Stimulated activated CD4-positive, alpha-beta T cell treated with anti-CD3 and anti-CD28 coated beads, Interleukin-2, amount 100 ng/mL, for 24 hours (primary cell): ENCODE measurements around the gene SMYD4.
"Not testable (repeated sequence)": the region's sequence is repeated elsewhere in the genome, so short reads cannot be mapped to it uniquely, and the experiment has no call there.

Experiments used
- DNase-seq, 2 donors: peaks; one replicate each; pipeline ENCODE4 v3.0.0-alpha.2; 2020

Gene SMYD4

GRCh38 chr17:1829216-1829591 is 498 bp downstream of the SMYD4 start:
- peak in 1 of 2 donors; percentile 27 for DNase-seq

- DNase-seq = no peak
Measured at GRCh38 chr17:1820528-1821252, 9.0 kb downstream of the SMYD4 start.

- no peak for DNase-seq
Measured at GRCh38 chr17:1813088-1813487, 16.6 kb downstream of the SMYD4 start.

GRCh38 chr17:1810450-1811103 is 19.1 kb downstream of the SMYD4 start:
- DNase-seq = no peak

- DNase-seq = not testable (repeated sequence)
Measured at GRCh38 chr17:1809815-1810214, 19.9 kb downstream of the SMYD4 start.

- DNase-seq = no peak
Measured at GRCh38 chr17:1808644-1809043, 21.1 kb downstream of the SMYD4 start.

- DNase-seq = no peak
Measured at GRCh38 chr17:1807890-1808289, 21.8 kb downstream of the SMYD4 start.

GRCh38 chr17:1803280-1803679 is 26.4 kb downstream of the SMYD4 start:
- no peak for DNase-seq

GRCh38 chr17:1802429-1802828 is 27.3 kb downstream of the SMYD4 start:
- no peak for DNase-seq

GRCh38 chr17:1800712-1801111 is 29.0 kb downstream of the SMYD4 start:
- no peak for DNase-seq

- no peak for DNase-seq
Measured at GRCh38 chr17:1800240-1800639, 29.5 kb downstream of the SMYD4 start.

- DNase-seq = not testable (repeated sequence)
Measured at GRCh38 chr17:1797846-1798245, 31.9 kb downstream of the SMYD4 start.

GRCh38 chr17:1797323-1797722 is 32.4 kb downstream of the SMYD4 start:
- no peak for DNase-seq

- DNase-seq = no peak
Measured at GRCh38 chr17:1796800-1797199, 32.9 kb downstream of the SMYD4 start.

GRCh38 chr17:1793447-1793806 is 36.3 kb downstream of the SMYD4 start:
- DNase-seq = no peak

GRCh38 chr17:1792495-1793446 is 36.9 kb downstream of the SMYD4 start:
- no peak for DNase-seq

GRCh38 chr17:1789936-1790335 is 39.8 kb downstream of the SMYD4 start:
- no peak for DNase-seq

- no peak for DNase-seq
Measured at GRCh38 chr17:1787301-1787902, 42.3 kb downstream of the SMYD4 start.

GRCh38 chr17:1786708-1787107 is 43.0 kb downstream of the SMYD4 start:
- no peak for DNase-seq

GRCh38 chr17:1785930-1786329 is 43.8 kb downstream of the SMYD4 start:
- DNase-seq = no peak

GRCh38 chr17:1783834-1784611 is 45.7 kb downstream of the SMYD4 start:
- DNase-seq = no peak

GRCh38 chr17:1783271-1783670 is 46.4 kb downstream of the SMYD4 start:
- DNase-seq = no peak
